Measurements from ENCODE around the gene ZNF57.
A peak's percentile ranks its signal among the peaks of the same experiment; 100 is the strongest.
"Not testable (repeated sequence)": the region's sequence is repeated elsewhere in the genome, so short reads cannot be mapped to it uniquely, and the experiment has no call there.

ZNF57 gene

DNA sequence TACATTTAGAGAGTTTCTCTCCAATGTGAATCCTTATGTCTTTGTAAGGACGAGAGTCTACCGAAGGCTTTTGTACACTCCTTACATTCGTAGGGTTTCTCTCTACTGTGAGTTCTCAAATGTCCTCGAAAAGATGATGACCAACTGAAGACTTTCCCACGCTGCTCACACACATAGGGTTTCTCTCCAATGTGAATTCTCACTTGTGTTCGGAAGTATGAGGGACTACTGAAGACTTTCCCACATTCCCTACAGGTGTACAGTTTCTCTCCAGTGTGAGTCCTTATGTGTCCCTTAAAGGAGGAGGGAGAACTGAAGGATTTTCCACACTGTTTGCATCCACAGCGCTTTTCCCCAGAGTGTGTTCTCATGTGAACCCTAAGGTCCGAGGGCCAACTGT, 4.0 kb upstream of the ZNF57 start:
- DNase-seq (ENCODE audit: low read depth), result no peak

DNA sequence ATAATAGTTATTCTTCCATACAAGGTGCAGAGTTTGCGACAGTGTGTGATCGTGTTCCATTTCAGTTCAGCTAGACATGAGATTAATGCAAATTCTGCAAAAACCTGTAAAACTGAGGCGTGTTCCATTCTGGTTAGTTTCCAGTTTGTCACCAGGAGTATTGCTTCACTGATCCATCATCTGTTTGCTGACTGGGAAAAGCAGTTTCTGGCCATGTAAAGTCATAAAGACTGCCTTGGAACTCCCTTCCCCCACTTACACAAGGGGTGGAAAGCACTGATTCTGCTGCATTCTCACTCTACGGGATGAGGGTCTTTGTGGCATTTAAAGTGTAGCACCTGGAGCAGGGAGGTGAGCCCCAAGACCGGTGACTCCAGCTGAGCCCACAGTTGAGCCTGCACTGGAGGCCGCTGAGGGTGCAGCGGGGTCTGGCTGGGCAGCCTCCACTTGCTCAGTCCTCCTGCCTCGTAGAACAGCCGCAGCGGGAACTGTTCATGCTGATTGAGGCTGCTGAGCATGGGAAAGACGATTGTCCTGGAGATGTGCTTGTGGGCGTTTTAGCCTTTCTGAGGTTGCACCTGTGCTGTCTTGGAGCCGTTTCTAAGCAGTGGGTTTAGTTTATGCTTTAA, 2.0 kb downstream of the ZNF57 start:
- DNase-seq (ENCODE audit: low read depth), result no peak

DNA sequence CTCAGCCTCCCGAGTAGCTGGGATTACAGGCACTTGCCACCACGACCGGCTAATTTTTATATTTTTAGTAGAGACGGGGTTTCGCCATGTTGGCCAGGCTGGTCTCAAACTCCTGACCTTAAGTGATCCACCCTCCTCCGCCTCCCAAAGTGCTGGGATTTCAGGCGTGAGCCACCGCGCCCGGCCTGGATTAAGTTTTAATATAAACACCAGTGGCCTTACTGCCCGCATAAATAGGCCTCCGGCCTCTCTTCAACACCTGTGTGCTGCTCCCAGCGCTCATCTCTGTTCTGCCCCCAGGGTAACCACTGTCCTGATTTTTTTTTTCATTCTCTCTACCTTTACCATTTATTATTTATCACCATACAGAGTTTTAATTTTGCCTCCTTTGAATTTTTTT, 2.6 kb downstream of the ZNF57 start:
- DNase-seq (ENCODE audit: low read depth), result not testable (repeated sequence)

DNA sequence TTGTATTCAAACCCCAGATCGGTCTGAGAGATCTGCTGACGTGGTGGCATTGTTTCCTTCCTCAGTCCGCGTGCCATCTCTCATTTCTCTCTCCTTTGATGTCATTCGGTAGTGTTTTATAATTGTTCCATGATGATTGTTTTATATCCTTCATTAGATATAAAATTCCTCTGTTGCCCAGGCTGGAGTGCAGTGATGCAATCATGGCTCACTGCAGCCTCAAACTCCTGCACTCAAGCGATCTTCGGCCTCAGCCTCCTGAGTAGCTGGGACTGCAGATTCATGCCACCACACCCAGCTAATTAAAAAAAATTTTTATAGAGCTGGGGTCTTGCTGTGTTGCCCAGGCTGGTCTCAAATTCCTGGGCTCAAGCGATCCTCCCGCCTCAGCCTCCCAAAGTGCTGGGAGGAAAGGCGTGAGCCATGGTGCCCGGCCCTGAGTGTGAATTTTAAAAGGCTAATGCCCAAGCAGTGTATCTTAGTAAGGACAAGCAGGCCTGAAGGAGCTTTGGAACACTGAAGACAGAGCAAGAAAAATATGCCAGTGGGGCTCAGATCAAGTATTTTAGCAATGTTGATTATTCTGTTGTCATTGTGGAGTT, 5.3 kb downstream of the ZNF57 start:
- no peak for DNase-seq (ENCODE audit: low read depth)

DNA sequence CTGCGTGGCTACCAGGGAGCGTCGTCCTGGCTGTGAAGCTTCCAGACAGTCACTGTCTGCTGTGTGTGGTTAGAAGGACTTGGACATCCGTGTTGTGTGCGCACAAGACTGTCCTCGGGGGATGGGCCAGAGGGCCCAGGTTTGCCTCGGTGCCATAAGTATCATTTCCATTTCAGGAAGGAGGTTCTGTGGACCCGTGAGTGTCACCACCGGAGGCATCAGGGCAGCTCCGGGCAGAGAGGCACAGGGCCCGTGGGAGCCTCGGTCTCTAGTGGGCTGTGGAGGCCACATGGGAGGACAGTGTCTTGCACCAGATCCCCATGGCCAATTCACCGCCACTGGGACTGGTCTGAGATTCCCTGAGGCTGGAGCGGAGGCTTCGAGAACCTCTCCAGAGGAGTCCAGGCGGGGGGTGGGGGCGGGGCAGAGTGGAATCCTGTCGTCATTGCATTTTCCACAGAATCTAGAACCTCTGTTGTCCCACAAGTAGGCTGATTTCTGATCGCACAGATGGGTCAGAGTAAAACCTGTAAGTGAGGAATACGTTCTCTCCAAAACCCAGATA, 6.0 kb downstream of the ZNF57 start:
- no peak for DNase-seq (ENCODE audit: low read depth)

DNA sequence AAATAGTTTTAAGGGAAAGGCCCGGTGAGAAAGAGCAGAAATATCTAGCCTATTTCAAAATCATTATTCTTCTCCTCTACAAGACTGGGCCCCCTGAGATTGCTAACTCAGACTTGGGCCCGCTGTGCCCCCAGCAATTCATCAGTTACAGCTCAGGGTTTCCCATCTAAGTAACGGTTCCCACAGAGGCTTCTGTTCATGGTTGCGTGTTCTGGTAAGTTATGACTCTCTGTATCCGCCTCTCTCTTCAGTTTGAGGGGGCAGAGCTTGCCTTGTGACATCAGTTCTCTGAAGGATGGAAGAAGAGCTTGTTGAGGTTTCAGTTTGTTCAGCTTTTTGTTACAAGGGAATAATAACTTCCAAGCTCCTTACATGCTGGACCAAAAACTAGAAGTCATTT, 11.6 kb downstream of the ZNF57 start:
- no peak for DNase-seq (ENCODE audit: low read depth)

DNA sequence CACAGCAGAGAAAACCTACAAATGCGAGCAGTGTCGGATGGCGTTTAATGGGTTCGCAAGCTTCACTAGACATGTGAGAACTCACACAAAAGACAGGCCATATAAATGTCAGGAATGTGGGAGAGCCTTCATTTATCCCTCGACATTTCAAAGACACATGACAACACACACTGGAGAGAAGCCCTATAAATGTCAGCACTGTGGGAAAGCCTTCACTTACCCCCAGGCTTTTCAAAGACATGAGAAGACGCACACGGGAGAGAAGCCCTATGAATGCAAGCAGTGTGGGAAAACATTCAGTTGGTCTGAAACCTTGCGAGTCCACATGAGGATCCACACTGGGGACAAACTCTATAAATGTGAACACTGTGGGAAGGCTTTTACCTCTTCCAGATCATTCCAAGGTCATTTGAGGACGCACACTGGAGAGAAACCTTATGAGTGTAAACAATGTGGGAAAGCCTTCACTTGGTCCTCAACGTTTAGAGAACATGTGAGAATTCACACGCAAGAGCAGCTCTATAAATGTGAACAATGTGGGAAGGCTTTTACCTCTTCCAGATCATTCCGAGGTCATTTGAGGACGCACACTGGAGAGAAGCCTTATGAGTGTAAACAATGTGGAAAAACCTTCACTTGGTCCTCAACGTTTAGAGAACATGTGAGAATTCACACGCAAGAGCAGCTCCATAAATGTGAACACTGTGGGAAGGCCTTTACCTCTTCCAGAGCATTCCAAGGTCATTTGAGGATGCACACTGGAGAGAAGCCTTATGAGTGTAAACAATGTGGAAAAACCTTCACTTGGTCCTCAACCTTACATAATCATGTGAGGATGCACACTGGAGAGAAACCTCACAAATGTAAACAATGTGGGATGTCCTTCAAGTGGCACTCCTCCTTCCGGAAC, 16.8 kb downstream of the ZNF57 start:
- no peak for DNase-seq (ENCODE audit: low read depth)

DNA sequence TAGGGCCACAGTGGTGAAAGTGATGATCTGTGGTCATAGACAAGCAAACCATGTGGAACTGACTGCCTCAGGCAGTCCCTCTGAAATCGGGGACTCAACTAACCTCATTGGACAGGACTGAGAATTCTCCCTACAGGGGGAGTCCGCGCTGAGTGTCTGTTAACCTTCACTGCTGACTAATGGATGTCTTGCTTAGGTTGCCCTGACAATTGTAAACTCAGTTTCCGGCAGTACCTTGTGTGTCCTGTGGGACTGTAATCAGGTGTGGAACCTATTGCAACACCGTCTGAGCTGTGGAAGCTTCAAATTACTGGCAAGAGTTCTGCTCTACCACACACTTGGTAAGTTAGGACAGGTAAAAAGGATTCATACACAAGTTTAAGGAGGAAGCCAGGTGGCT, 22.3 kb downstream of the ZNF57 start:
- no peak for DNase-seq (ENCODE audit: low read depth)

DNA sequence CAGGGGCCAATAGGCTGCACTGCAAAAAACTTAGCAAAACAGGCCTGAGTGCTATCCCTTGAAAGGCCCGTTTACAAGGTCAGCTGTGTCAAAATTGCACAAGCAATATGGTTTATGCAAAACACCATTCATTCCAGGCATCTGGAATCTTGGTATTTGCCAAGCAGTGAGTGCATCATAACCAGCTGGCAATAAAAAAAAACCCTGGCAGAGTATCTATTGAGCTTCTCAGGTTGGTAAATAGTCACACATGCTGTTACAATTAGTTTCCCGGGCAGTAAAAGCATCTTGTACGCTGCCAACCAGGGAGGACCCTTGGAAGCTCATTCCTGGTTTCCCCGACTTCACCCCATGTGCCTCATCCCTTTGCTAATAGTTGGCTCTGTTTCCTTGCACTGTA, 22.8 kb downstream of the ZNF57 start:
- DNase-seq (ENCODE audit: low read depth), result no peak

DNA sequence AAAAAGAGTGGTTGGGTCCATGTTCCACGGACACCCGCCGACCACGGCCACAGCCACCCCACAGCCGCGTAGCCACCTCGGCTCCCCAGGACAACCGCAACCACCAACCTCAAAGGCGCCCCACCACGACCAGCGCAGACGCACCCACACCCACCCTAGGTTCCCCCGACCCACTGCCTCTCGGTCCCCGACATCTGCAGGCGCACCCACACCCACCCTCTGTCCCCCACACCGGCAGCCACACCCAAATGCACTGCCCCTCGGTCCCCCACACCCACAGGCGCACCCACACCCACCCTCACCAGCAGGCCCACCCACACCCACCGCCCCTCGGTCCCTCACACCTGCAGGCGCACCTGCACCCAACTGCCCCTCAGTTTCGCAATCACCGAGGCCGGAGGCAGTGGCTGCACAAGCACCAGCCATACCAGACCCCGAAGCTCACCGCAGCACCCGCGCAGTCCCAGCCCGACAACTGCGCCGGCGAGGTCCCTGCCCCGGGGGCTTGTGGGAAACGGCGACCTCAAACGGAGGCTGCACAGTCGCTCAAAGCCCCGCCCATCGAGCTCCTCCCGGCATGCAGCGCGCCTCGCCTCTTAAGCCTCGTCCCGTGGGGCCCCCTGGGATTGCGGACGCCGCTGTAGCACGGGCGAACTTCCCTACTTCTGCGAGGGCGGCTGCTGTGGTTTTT, 25.8 kb downstream of the ZNF57 start:
- no peak for DNase-seq (ENCODE audit: low read depth)

DNA sequence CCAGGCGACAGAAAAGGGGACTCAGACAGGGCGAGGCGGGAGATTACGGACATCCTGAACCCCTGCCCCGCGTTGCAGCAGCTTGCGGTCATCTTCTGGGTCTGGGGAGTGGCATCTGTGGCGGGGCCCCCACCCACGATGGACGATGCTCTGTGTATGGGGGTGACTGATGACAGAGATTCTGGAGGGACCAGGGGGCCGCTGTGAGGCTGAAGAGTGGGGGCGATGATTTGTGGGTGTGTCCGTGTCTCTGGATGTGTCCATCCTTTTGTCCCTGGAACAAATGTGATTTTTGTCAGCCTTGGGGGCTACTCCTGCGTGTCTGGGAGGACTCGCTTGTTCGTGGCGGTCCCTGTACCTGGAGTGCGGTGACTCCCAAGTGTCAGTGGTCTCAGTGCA, 26.3 kb downstream of the ZNF57 start:
- DNase-seq (ENCODE audit: low read depth), result no peak

DNA sequence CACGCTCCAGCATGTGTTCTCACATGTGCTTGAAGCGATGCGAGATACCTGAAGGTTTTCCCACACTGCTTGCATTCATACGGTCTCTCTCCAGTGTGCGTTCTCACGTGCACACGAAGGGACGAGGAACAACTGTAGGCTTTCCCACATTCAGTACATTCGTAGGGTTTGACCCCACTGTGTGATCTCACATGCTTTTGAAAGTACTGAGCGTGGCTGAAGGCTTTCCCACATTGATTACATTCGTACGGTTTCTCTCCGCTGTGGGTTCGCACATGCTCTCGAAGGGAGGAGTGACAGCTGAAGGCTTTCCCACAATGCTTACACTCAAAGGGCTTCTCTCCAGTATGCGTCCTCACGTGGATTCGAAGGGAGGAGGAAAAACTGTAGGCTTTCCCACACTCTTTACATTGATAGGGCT, 32.8 kb downstream of the ZNF57 start:
- no peak for DNase-seq (ENCODE audit: low read depth)

DNA sequence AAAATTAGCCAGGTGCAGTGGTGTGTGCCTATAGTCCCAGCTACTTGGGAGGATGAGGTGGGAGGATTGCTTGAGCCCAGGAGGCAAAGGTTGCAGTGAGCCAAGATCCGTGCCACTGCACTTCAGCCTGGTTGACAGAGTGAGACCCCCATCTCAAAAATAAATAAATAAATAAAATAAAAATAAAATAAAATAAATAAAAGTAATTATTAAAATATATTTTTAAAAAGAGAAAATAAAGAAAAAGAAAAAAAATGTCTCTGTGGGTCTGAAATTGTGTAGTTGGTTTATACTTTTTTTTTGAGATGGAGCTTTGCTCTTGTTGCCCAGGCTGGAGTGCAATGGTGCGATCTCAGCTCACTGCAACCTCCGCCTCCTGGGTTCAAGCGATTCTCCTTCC, 35.1 kb downstream of the ZNF57 start:
- DNase-seq (ENCODE audit: low read depth), result not testable (repeated sequence)

DNA sequence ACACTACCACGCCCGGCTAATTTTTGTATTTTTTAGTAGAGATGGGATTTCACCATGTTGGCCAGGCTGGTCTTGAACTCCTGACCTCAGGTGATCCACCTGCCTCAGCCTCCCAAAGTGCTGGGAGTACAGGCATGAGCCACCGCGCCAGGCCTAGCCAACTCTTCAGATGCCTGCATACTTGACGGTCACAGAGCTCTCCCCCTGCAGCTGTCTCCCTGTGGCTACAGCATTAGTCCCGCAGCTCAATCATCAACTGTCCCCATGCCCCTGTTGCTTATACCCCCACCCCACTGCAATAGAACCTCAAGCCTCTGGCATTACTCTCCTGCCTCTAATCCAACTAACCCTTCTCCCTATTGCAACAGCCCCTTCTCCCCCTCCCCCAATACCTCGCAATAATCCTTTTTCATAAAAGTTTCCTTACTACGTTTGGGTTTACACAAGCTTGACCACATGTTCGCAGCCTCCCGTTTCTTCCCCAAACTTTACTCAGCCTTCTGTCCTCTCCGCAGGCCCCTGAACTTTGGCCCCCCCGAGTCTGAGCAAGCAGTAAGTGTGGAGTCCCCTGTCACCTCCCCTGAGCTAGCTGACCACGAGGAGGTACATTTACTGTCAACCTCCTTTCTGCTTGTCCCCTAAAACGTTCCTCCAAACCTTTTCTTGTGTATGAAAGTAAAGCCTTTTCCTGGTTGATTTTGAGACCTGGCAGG, 42.4 kb downstream of the ZNF57 start:
- no peak for DNase-seq (ENCODE audit: low read depth)

DNA sequence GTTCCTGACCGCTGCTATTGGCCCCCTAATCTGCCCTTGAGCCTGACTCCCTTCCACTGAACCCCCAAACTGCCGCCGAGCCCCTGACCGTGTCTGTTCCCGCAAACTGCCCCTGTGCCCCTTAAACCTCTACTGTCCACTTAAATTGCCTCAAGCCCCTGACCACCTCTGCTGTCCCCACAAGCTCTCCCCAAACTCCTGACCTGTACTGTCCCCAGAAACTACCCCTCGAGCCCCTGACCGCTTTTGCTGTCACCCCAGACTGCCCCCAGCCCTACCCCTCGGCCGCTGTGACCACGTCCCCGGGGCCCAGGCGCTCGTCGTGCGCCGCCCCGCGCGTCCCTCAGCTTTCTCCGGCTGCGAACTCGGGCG, 43.7 kb downstream of the ZNF57 start:
- no peak for DNase-seq (ENCODE audit: low read depth)

DNA sequence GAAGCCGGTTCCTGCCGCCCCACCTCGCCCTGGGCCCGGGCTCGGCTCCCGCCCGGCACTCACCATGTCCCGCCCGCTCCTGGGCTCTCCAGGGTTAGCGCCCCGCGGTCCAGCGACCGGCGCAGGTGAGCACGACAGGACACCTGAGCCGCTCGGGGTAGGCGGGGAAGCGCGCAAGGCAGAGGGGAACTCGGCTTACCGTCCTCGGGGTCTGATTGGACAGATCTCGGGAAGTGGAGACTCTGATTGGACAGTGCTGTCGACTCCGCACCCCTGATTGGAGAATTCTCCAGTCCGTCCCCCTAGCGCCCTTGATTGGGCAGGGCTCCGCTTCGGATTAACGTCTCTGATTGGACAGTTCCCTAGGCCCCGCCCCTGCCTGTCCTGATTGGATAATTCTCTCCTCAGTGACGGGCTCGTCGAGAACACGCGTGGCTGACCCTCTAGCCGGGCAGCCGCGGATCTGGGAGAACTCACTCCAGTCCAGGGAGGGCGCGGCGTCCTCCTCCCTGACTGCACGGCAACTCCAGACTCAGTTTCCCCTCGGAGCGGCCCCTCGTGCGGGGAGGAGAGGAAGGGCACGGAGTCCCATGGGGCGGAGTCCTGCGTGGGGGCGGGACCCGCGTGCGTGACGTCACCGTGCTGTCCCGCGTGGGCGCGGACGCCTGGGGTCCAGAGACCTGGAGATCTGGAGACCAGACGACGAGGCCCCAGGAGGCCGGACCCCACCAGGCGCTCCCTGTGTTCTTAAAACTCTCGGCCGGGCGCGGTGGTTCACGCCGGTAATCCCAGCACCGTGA, 44.2 kb downstream of the ZNF57 start, which contains the start of gene ZNF77:
Gene ZNF77 (minus strand): TSS at position 197 of the 800 bp plus-strand sequence. CDS start 131 bp downstream, at position 66.
- peak; percentile 96 for DNase-seq (ENCODE audit: low read depth)

DNA sequence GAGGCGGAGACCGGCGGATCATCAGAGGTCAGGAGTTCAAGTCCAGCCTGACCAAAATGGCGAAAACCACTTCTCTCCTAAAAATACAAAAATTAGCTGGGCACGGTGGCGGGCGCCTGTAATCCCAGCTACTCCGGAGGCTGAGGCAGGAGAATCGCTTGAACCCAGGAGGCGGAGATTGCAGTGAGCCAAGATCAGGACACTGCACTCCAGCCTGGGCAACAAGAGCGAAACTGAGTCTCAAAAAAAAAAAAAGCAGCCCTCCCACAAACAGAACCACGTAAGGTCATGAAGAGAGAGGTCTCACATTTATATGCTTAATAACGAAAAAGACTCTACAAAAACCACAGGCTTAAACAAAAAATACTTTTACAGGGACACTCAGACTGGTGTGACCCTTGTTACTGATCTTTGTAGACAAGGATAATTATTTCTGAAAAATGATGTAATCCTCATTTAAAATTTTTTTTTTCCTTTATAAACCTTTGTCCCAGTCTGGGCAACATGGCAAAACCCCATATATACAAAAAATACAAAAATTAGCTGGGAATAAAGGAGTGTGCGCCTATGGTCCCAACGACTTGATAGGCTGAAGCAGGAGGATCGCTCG, 45.0 kb downstream of the ZNF57 start:
- DNase-seq (ENCODE audit: low read depth), result no peak

DNA sequence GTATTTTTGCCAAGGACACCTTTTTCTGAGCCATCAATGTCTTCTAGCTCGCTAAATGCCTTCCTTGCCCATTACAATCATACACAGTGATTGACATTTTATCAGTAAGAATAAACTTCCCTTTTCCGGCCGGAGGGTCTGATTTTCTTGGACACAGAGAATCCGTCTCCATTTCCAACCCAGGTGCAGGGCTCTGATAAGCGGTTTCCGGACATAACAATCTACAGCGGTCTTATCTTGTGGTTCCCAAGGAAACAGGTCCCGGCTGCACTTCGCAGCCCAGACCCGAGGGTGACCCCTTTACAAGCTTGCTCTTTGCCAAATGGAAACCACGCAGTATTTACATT, 49.2 kb downstream of the ZNF57 start:
- DNase-seq (ENCODE audit: low read depth), result no peak

DNA sequence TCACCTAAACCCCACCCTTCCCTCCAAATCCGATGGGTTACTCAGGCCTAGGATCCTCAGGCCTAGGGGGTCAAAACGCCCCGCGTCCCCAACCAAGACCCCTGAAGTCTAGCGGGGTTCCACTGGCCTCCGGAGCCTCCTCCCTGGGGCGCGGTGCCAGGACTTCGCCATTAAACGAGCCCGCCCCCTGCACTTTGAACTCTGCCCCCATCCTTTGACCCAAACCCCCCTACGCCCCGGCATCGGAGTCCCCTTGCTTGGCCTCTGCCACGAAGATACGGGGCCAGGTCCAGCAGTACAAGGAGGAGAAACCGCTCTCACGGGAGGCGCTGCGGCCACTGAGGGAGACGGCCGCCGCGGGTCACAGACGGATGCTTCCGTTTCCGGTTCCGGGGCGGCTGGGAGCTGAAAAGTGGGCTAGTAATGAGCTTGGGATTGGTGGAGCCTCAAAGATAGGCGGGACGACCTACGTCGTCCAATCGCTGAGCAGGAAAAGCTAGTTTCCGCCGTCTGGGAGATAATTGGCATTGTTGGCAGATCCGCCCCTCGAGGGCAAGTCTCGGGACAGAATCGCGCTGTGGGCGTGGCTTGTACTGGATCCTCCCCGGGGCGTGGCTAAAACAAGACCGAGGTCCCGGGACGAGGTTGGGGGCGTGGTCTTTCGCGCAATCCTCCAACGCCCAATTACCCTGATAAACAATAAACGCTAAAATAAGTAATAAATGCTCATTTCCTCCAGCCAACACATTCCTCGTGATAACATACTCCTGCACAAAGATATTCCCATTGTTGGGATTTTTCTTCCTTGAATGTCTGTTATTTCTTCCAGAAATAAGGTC, 49.8 kb downstream of the ZNF57 start:
- DNase-seq (ENCODE audit: low read depth), result peak; percentile 99

Data from T-helper 22 cell (primary cell).